Measurements from ENCODE around the gene C8B.

- TF ChIP-seq POLR2AphosphoS5 (IDR thresholded peaks at IDR 0.05) (no peak), POLR2A (IDR thresholded peaks at IDR 0.05) (no peak)
Observed at GRCh38 chr1:56934430-56935060, 31.3 kb downstream of the C8B start.

All from breast epithelium (tissue), 3 donors.